Stomach (tissue), 9 donors: ENCODE data around the gene FMO2. TPM values are rescaled to one million over a fixed set of nuclear protein-coding genes. Genes with fewer than 3 reads are reported as not detected.
A peak's percentile ranks its signal among the peaks of the same experiment; 100 is the strongest.

ENCODE experiments used
- DNase-seq, 2 donors: peaks; one replicate each; pipeline versions ENCODE4 v3.0.0 to v3.0.0-alpha.2; 2013 to 2019
- H3K27ac ChIP-seq, 5 donors: fragments of 200-600 bp in 4 of 5; sonication (generic) in 4 of 5; one replicate each; pipeline ENCODE4 v1.5.1; 2013 to 2019; ENCODE audit warnings: mild to moderate bottlenecking in 1 of 5, moderate library complexity in 1 of 5
- H3K27me3 ChIP-seq, 3 donors: fragments of 200-600 bp; sonication (generic); one replicate each; pipeline ENCODE4 v1.5.1; 2017 to 2019; ENCODE audit warnings: mixed run types in 1 of 3
- H3K36me3 ChIP-seq, 4 donors: fragments of 200-600 bp; sonication (generic); 1 replicate in 3 of 4; 2 replicates in 1 of 4; pipeline ENCODE4 v1.5.1; 2016 to 2019
- H3K4me1 ChIP-seq, 4 donors: fragments of 200-600 bp; sonication (generic); one replicate each; pipeline ENCODE4 v1.5.1; 2016 to 2019
- H3K4me3 ChIP-seq, 4 donors: fragments of 200-600 bp; sonication (generic) in 3 of 4; one replicate each; pipeline ENCODE4 v1.5.1; 2016 to 2019; ENCODE audit warnings: mild to moderate bottlenecking in 1 of 4
- H3K9me3 ChIP-seq, 4 donors: fragments of 200-600 bp; sonication (generic); one replicate each; pipeline ENCODE4 v1.5.1; 2016 to 2019
- CTCF ChIP-seq, 7 experiments: fragments of 450-650 bp in 4 of 7; fragments of 200-600 bp in 3 of 7; sonication (generic) in 3 of 7; IDR thresholded peaks; one replicate each; pipeline ENCODE4 v1.5.1; 2016 to 2019; ENCODE audit warnings: antibody characterized with exemption in 7 of 7, control low read depth in 2 of 7, mild to moderate bottlenecking in 1 of 7
- EP300 ChIP-seq: sonication (generic); formaldehyde crosslinking; IDR thresholded peaks from one replicate; pipeline ENCODE4 v1.6.1; 2017; ENCODE audit warnings: antibody characterized with exemption
- POLR2A ChIP-seq, 4 donors: fragments of 450-650 bp; IDR thresholded peaks; one replicate each; pipeline ENCODE4 v1.6.1; 2016; ENCODE audit warnings: antibody characterized with exemption in 4 of 4, control low read depth in 2 of 4, mild to moderate bottlenecking in 1 of 4, moderate library complexity in 1 of 4
- POLR2AphosphoS5 ChIP-seq, 3 donors: sonication (generic); formaldehyde crosslinking; IDR thresholded peaks; one replicate each; pipeline ENCODE4 v1.6.1; 2016; ENCODE audit warnings: antibody characterized with exemption in 3 of 3
- WGBS, 5 donors: extraction: QIAGEN DNeasy Blood & Tissue Kit in 3 of 5; methylation state at CpG; one replicate each; pipeline versions ENCODE4 v1.1.5 to v1.1.7; 2013 to 2018; 5-methylcytosine and 5-hydroxymethylcytosine counted together
- intact Hi-C: fragments of 100-400 bp; cut with DNase I; formaldehyde crosslinking; loops from one replicate; pipeline ENCODE4 v1.15.1; 2023; ENCODE audit warnings: low total_unique reads
- polyA plus RNA-seq, 3 donors: library from polyadenylated mRNA; stranded (reverse); fragments of 200-250 nt; gene quantifications; one replicate each; pipeline ENCODE4 v1.2.3, GENCODE V29; 2013
- total RNA-seq, 5 donors: library from RNA; depleted of rRNA; stranded (reverse); fragments of >200 nt; gene quantifications; one replicate each; pipeline versions ENCODE4 v1.1.0 to v1.2.3, GENCODE V29; 2014 to 2016
- donor health status: healthy with polysubstance abuse.
- donor health status: Bipolar disorder and iron deficiency.
- donor health status: healthy.

FMO2 gene
- total and polyA plus RNA-seq, 8 donors: 2.8 to 47.3 (median 5.8) TPM; not detected in 1

GRCh38 chr1:171248841-171249240 lies 63.7 kb downstream of the FMO2 start:
- 16 to 98% (median 82%) methylated on average over 1 of the region's 1 CpG for WGBS, 5 donors
- H3K27me3 ChIP-seq: peaks cover 0 to 23% (median 4%) of the 10 kb centered on the region in 3 donors
- H3K36me3 ChIP-seq: no peaks in the 10 kb centered on the region
- H3K4me3 ChIP-seq: no peak overlapping the region
- peaks cover 0 to 18% (median 13%) of the 10 kb centered on the region in 4 donors for H3K4me1 ChIP-seq
- no peaks in the 10 kb centered on the region for H3K9me3 ChIP-seq
- H3K27ac ChIP-seq: no peak overlapping the region
- TF ChIP-seq CTCF (IDR thresholded peaks at IDR 0.05) (no peak), POLR2AphosphoS5 (IDR thresholded peaks at IDR 0.05) (no peak), EP300 (no peak), POLR2A (IDR thresholded peaks at IDR 0.05) (no peak)
- intact Hi-C loops: loop anchor here (10.0 kb wide), 1 partner anchor 56 kb away; no protein-coding TSS in a partner anchor
- DNase-seq: no peak

GRCh38 chr1:171250263-171250662 lies 65.2 kb downstream of the FMO2 start:
- TF ChIP-seq EP300: no peak
- no peak for TF ChIP-seq POLR2A (IDR thresholded peaks at IDR 0.05)
- no peak for TF ChIP-seq POLR2AphosphoS5 (IDR thresholded peaks at IDR 0.05)
- no peak for TF ChIP-seq CTCF (IDR thresholded peaks at IDR 0.05)
- H3K4me3 ChIP-seq: no peak overlapping the region
- peaks cover 0 to 23% (median 13%) of the 10 kb centered on the region in 4 donors for H3K4me1 ChIP-seq
- intact Hi-C loops: no loop called here
- H3K27me3 ChIP-seq: peaks cover 0 to 31% (median 4%) of the 10 kb centered on the region in 3 donors
- WGBS, 5 donors: 90 to 94% (median 93%) methylated on average over 3 of the region's 3 CpGs
- no peaks in the 10 kb centered on the region for H3K36me3 ChIP-seq
- peak overlapping the region in 1 of 5 donors; percentile 81 for H3K27ac ChIP-seq
- DNase-seq: no peak
- H3K9me3 ChIP-seq: no peaks in the 10 kb centered on the region

- H3K36me3 ChIP-seq: no peaks in the 10 kb centered on the region
- peaks cover 0 to 24% (median 13%) of the 10 kb centered on the region in 4 donors for H3K4me1 ChIP-seq
- intact Hi-C loops: no loop called here
- TF ChIP-seq POLR2AphosphoS5 (IDR thresholded peaks at IDR 0.05) (no peak), CTCF (IDR thresholded peaks at IDR 0.05) (peak in 4 of 7 experiments; percentile 23 to 41 (median 34)), EP300 (no peak), POLR2A (IDR thresholded peaks at IDR 0.05) (no peak)
- peak; percentile 51 to 78 for DNase-seq
- H3K4me3 ChIP-seq: peak overlapping the region; percentile 53 to 58 (median 55)
- no peaks in the 10 kb centered on the region for H3K9me3 ChIP-seq
- WGBS, 5 donors: 3 to 6% (median 3%) methylated on average over 31 to 34 of the region's 34 CpGs
- H3K27ac ChIP-seq: peak overlapping the region; percentile 68 to 92 (median 71)
- peaks cover 0 to 31% (median 4%) of the 10 kb centered on the region in 3 donors for H3K27me3 ChIP-seq
Observed at GRCh38 chr1:171251042-171251951, 66.2 kb downstream of the FMO2 start.

GRCh38 chr1:171251952-171252300 lies 66.8 kb downstream of the FMO2 start:
- DNase-seq: no peak
- H3K36me3 ChIP-seq: no peaks in the 10 kb centered on the region
- TF ChIP-seq CTCF (IDR thresholded peaks at IDR 0.05) (no peak), POLR2AphosphoS5 (IDR thresholded peaks at IDR 0.05) (no peak), POLR2A (IDR thresholded peaks at IDR 0.05) (no peak), EP300 (no peak)
- H3K27me3 ChIP-seq: peaks cover 0 to 31% (median 4%) of the 10 kb centered on the region in 3 donors
- peak overlapping the region in 4 of 5 donors; percentile 18 to 81 (median 70) for H3K27ac ChIP-seq
- no peaks in the 10 kb centered on the region for H3K9me3 ChIP-seq
- peaks cover 0 to 30% (median 15%) of the 10 kb centered on the region in 4 donors for H3K4me1 ChIP-seq
- intact Hi-C loops: no loop called here
- WGBS, 5 donors: 23 to 39% (median 28%) methylated on average over 6 of the region's 6 CpGs
- H3K4me3 ChIP-seq: peak overlapping the region; percentile 53 to 58 (median 55)
